B cell (primary cell): ENCODE results near the gene NEBL. TPM values are rescaled to one million over a fixed set of nuclear protein-coding genes. Genes with fewer than 3 reads are reported as not detected.

ENCODE experiments used
- ATAC-seq: fragments of 200-7000 bp; cut with Tn5 transposase; one replicate; pipeline ENCODE4 v1.10.0; 2021; ENCODE audit warnings: low read depth, mild to moderate bottlenecking, moderate number of reproducible peaks, moderate library complexity
- CTCF ChIA-PET: fragments of 350-600 bp; sonication (Branson Sonifier 250); formaldehyde crosslinking; loops from one replicate; lab custom pipeline; 2021; ENCODE audit warnings: antibody characterized with exemption, inconsistent platforms; lab: Charles Lee
- POLR2A ChIA-PET: fragments of 350-600 bp; sonication (Branson Sonifier 250); formaldehyde crosslinking; loops from one replicate; lab custom pipeline; 2021; ENCODE audit warnings: antibody characterized with exemption; lab: Charles Lee
- DNase-seq: peaks from one replicate; pipeline ENCODE4 v3.0.0; 2013
- H2AFZ ChIP-seq: 2 replicates; pipeline ENCODE4 v1.6.1; 2012; ENCODE audit warnings: mild to moderate bottlenecking, low read depth, low read length; ENCODE audit not compliant: insufficient read depth, poor library complexity, severe bottlenecking
- H3K27ac ChIP-seq, 2 donors: 1 replicate in 1 of 2; 2 replicates in 1 of 2; pipeline ENCODE4 v1.5.1; 2012 to 2013; ENCODE audit warnings: low read length in 2 of 2, mild to moderate bottlenecking in 2 of 2, moderate library complexity in 1 of 2
- H3K27me3 ChIP-seq, 4 experiments: fragments of 200-600 bp in 1 of 4; sonication (generic) in 1 of 4; replicated peaks in 1 of 4; 1 replicate in 2 of 4; 2 replicates in 2 of 4; pipeline versions ENCODE4 v1.6.1 to v1.7.0; 2013 to 2016; ENCODE audit warnings: low read length in 3 of 4, mild to moderate bottlenecking in 2 of 4, mixed read lengths in 1 of 4, moderate library complexity in 1 of 4; ENCODE audit not compliant: insufficient read depth in 4 of 4, control insufficient read depth in 3 of 4; ENCODE audit errors: control extremely low read depth in 1 of 4
- H3K36me3 ChIP-seq, 2 experiments: replicated peaks in 1 of 2; 1 replicate in 1 of 2; 2 replicates in 1 of 2; pipeline versions ENCODE4 v1.6.1 to v1.7.1; 2013; ENCODE audit warnings: low read length in 1 of 2; ENCODE audit not compliant: insufficient read depth in 2 of 2, control insufficient read depth in 1 of 2; ENCODE audit errors: control extremely low read depth in 1 of 2, extremely low read depth in 1 of 2
- H3K4me1 ChIP-seq, 2 donors: fragments of 200-600 bp in 1 of 2; sonication (generic) in 1 of 2; 1 replicate in 1 of 2; 2 replicates in 1 of 2; pipeline versions ENCODE4 v1.5.1 to v1.6.1; 2013 to 2017; ENCODE audit warnings: low read length in 2 of 2; ENCODE audit not compliant: control insufficient read depth in 2 of 2, insufficient read depth in 2 of 2
- H3K4me2 ChIP-seq: replicated peaks from 2 replicates; pipeline ENCODE3; 2012; ENCODE audit warnings: mild to moderate bottlenecking, low read depth, low read length; ENCODE audit not compliant: poor library complexity, severe bottlenecking
- H3K4me3 ChIP-seq, 5 experiments: fragments of 200-600 bp in 1 of 5; sonication (generic) in 1 of 5; 1 replicate in 3 of 5; 2 replicates in 2 of 5; pipeline versions ENCODE4 v1.5.1 to v1.7.0; 2011 to 2016; ENCODE audit warnings: low read length in 4 of 5, mild to moderate bottlenecking in 4 of 5, low read depth in 2 of 5, control low read depth in 1 of 5, moderate library complexity in 1 of 5; ENCODE audit not compliant: insufficient read depth in 1 of 5; ENCODE audit errors: control extremely low read depth in 1 of 5, extremely low read depth in 1 of 5
- H3K79me2 ChIP-seq: fragments of 200-600 bp; sonication (generic); one replicate; pipeline ENCODE4 v1.6.0; 2016; ENCODE audit warnings: low read length; ENCODE audit not compliant: control insufficient read depth, insufficient read depth
- H3K9ac ChIP-seq: fragments of 200-600 bp; sonication (generic); 2 replicates; pipeline ENCODE4 v1.6.1; 2017; ENCODE audit warnings: mild to moderate bottlenecking, low read length, moderate library complexity
- H3K9me3 ChIP-seq, 3 donors: one replicate each; pipeline versions ENCODE4 v1.6.1 to v1.7.1; 2013; ENCODE audit warnings: low read length in 2 of 3; ENCODE audit not compliant: control insufficient read depth in 2 of 3, insufficient read depth in 1 of 3; ENCODE audit errors: control extremely low read depth in 1 of 3
- H4K20me1 ChIP-seq: 2 replicates; pipeline ENCODE4 v1.6.0; 2012; ENCODE audit warnings: mild to moderate bottlenecking, low read length; ENCODE audit not compliant: insufficient read depth, control insufficient read depth, poor library complexity, severe bottlenecking
- H3K27ac Mint-ChIP-seq: one replicate; pipeline ENCODE4 v1.8.0; 2021; ENCODE audit warnings: mixed read lengths
- H3K27me3 Mint-ChIP-seq: one replicate; pipeline ENCODE4 v1.8.0; 2021; ENCODE audit warnings: mixed read lengths
- H3K4me1 Mint-ChIP-seq: one replicate; pipeline ENCODE4 v1.8.0; 2021; ENCODE audit warnings: mixed read lengths
- H3K4me3 Mint-ChIP-seq: one replicate; pipeline ENCODE4 v1.8.0; 2021; ENCODE audit warnings: mixed read lengths
- H3K9me3 Mint-ChIP-seq: one replicate; pipeline ENCODE4 v1.8.0; 2022; ENCODE audit warnings: mixed read lengths; ENCODE audit not compliant: insufficient read depth
- EZH2 ChIP-seq: IDR thresholded peaks from 2 replicates; pipeline ENCODE4 v1.6.1; 2012; ENCODE audit warnings: borderline replicate concordance, low read depth, mild to moderate bottlenecking, moderate library complexity, low read length; ENCODE audit not compliant: insufficient read depth, poor library complexity, severe bottlenecking
- WGBS: methylation state at CpG from one replicate; pipeline ENCODE4 v1.1.5; 2013; ENCODE audit warnings: missing lambda C conversion rate; ENCODE audit not compliant: insufficient coverage; 5-methylcytosine and 5-hydroxymethylcytosine counted together
- intact Hi-C: fragments of 100-400 bp; cut with micrococcal nuclease; formaldehyde crosslinking; loops from one replicate; pipeline ENCODE4 v1.10.0; 2022
- polyA plus RNA-seq: library from polyadenylated mRNA; depleted of rRNA; stranded (reverse); fragments of >200 nt; gene quantifications from 2 replicates; pipeline ENCODE4 v1.2.3, GENCODE V29; 2012
- total RNA-seq, 2 donors: library from RNA; stranded (reverse); fragments of 120-200 nt in 1 of 2; gene quantifications; 1 replicate in 1 of 2; 2 replicates in 1 of 2; pipeline versions ENCODE4 v1.2.3 to v1.2.4, GENCODE V29; 2013 to 2022
- TF ChIP-seq, protein P1 (sequence below): fragments of 200-600 bp; IDR thresholded peaks from one replicate; pipeline ENCODE4 v1.8.0; 2022; ENCODE audit warnings: antibody characterized with exemption, mild to moderate bottlenecking

The NEBL gene
- total and polyA plus RNA-seq, 2 donors (not counting 1 experiment from before 2014, with no cell fraction given), result not detected

DNA sequence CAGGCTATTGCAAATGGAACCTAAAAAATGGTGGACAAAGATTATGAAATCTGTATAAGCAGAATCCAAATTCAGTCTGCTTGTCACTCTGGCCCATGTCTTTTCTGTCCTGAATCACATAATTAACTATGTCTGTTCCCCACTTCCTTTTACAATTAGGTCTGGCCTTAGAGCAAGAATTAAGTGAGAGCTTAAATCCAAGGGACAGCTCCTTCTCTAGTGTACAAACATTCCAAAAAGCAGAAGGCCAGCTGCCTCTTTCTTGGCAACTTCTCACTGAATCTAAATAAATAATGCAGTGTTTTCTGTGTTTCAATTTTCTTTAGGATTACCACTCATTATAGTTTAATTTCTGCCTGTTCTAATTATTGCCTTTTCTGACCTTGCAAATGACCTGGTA lies 39.3 kb upstream of the NEBL start:
- Histone ChIP-seq H3K4me3 (no peak overlapping the region), H3K4me1 (no peaks in the 10 kb centered on the region), H3K4me2 (no peak overlapping the region), H3K27ac (no peak overlapping the region), H3K36me3 (no peaks in the 10 kb centered on the region), H3K9me3 (peaks cover 0 to 3% (median 0%) of the 10 kb centered on the region in 3 donors), H4K20me1 (no peaks in the 10 kb centered on the region), H3K79me2 (no peaks in the 10 kb centered on the region), H2AFZ (no peak overlapping the region), H3K9ac (no peak overlapping the region), H3K27me3 (no peaks in the 10 kb centered on the region)
- intact Hi-C loops, result no loop called here
- ATAC-seq, result no peak
- TF ChIP-seq, protein P1, sequence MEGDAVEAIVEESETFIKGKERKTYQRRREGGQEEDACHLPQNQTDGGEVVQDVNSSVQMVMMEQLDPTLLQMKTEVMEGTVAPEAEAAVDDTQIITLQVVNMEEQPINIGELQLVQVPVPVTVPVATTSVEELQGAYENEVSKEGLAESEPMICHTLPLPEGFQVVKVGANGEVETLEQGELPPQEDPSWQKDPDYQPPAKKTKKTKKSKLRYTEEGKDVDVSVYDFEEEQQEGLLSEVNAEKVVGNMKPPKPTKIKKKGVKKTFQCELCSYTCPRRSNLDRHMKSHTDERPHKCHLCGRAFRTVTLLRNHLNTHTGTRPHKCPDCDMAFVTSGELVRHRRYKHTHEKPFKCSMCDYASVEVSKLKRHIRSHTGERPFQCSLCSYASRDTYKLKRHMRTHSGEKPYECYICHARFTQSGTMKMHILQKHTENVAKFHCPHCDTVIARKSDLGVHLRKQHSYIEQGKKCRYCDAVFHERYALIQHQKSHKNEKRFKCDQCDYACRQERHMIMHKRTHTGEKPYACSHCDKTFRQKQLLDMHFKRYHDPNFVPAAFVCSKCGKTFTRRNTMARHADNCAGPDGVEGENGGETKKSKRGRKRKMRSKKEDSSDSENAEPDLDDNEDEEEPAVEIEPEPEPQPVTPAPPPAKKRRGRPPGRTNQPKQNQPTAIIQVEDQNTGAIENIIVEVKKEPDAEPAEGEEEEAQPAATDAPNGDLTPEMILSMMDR, result no peak
- TF ChIP-seq EZH2, result no peak
- no peak for DNase-seq
- Mint-ChIP-seq H3K9me3 (peaks cover 3% of the 10 kb centered on the region), H3K27me3 (no peaks in the 10 kb centered on the region), H3K4me1 (no peaks in the 10 kb centered on the region), H3K27ac (no peak overlapping the region), H3K4me3 (no peak overlapping the region)
- ChIA-PET POLR2A (no interaction called here), CTCF (interaction anchor here (0.8 kb wide), 1 partner anchor 18 kb away, joined by 4 read pairs; no protein-coding TSS in a partner anchor)

DNA sequence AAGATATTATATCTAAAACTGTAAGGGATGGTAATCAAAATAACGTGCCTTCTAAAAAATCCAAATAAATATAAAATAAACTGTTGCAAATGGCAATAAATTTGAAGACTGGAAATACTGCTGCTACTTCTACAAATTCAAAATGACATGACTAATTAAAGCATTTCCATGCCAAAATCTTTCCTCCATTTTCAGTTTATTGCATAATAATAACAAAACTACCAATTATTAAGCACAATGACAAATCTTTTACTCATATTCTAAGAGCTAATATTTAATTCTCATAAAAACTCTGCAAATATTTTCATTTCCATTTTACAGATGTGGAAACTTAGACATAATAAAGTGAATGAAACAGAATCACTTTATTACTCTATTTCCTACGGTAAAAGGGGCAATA lies 38.8 kb upstream of the NEBL start:
- H3K27ac Mint-ChIP-seq, result no peak overlapping the region
- no peak overlapping the region for H3K27ac ChIP-seq
- no peak overlapping the region for H3K4me2 ChIP-seq
- H3K9me3 Mint-ChIP-seq, result peaks cover 3% of the 10 kb centered on the region
- no peak overlapping the region for H3K9ac ChIP-seq
- H3K79me2 ChIP-seq, result no peaks in the 10 kb centered on the region
- intact Hi-C loops, result no loop called here
- H3K9me3 ChIP-seq, result peaks cover 0 to 3% (median 0%) of the 10 kb centered on the region in 3 donors
- no peaks in the 10 kb centered on the region for H3K4me1 ChIP-seq
- H3K4me3 ChIP-seq, result no peak overlapping the region
- ATAC-seq (no peak), DNase-seq (no peak)
- ChIA-PET POLR2A (no interaction called here), CTCF (interaction anchor here (0.8 kb wide), 1 partner anchor 17 kb away, joined by 4 read pairs; no protein-coding TSS in a partner anchor)
- WGBS, result no CpG with 5 or more reads among the region's 2 CpGs
- TF ChIP-seq EZH2, result no peak
- TF ChIP-seq, protein P1, result no peak
- H2AFZ ChIP-seq, result no peak overlapping the region
- H3K4me1 Mint-ChIP-seq, result no peaks in the 10 kb centered on the region
- H3K36me3 ChIP-seq, result no peaks in the 10 kb centered on the region
- H4K20me1 ChIP-seq, result no peaks in the 10 kb centered on the region
- no peaks in the 10 kb centered on the region for H3K27me3 Mint-ChIP-seq
- H3K4me3 Mint-ChIP-seq, result no peak overlapping the region
- no peaks in the 10 kb centered on the region for H3K27me3 ChIP-seq
